ENCODE results near the gene MMRN2. TPM values are rescaled to one million over a fixed set of nuclear protein-coding genes. Genes with fewer than 3 reads are reported as not detected.
"Not testable (repeated sequence)": the region's sequence is repeated elsewhere in the genome, so short reads cannot be mapped to it uniquely, and the experiment has no call there.

MMRN2 gene
- total RNA-seq, 2 donors from 2014 or later: 24.6 to 26.1 TPM

DNA sequence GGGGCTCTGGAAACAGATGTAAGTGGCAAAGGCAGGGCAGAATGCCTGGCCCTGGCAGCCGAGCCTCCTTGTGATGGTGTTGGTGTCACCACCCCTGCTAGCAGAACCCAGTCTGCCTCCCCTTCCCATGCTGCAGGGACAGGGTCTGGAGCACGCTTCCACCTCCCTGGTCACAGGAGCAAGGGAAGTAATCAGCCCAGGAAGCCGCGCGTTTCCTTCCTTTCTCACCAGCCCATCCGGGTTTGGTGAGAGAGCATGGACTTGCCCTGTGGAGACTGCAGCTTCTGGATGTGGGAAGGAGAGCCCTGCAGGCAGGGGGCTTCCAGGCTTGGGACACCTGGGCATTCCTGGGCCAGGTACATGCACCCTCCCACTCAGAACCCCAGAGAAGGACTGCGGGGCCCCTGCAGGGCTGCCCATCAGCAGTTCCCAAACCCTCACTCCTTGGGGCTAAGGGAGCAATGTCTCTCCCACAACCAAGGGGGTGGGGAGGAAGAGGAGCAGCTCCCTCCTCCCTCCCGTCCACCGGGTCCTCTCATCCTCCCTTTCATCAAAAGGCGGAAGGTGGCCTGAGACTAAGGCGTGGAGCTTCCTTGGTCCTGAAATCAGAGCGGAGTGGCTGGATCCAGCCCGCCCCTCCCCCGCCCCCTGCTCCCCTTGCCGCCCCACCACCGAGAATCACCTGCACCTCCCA, 1.8 kb downstream of the MMRN2 start:
- Histone ChIP-seq H3K36me3 (no peaks in the 10 kb centered on the region), H3K4me3 (no peak overlapping the region), H3K27ac (peak overlapping the region; percentile 26 to 45), H3K27me3 (replicated peaks; ENCODE audit: insufficient read depth) (no peaks in the 10 kb centered on the region), H3K9me3 (no peaks in the 10 kb centered on the region), H3K4me1 (replicated peaks) (no peaks in the 10 kb centered on the region)
- intact Hi-C loops (cut with DNase I): no loop called here
- DNase-seq (ENCODE audit: low spot score): no peak
- WGBS: 77% methylated on average over 16 of the region's 16 CpGs
- TF ChIP-seq, protein P1, sequence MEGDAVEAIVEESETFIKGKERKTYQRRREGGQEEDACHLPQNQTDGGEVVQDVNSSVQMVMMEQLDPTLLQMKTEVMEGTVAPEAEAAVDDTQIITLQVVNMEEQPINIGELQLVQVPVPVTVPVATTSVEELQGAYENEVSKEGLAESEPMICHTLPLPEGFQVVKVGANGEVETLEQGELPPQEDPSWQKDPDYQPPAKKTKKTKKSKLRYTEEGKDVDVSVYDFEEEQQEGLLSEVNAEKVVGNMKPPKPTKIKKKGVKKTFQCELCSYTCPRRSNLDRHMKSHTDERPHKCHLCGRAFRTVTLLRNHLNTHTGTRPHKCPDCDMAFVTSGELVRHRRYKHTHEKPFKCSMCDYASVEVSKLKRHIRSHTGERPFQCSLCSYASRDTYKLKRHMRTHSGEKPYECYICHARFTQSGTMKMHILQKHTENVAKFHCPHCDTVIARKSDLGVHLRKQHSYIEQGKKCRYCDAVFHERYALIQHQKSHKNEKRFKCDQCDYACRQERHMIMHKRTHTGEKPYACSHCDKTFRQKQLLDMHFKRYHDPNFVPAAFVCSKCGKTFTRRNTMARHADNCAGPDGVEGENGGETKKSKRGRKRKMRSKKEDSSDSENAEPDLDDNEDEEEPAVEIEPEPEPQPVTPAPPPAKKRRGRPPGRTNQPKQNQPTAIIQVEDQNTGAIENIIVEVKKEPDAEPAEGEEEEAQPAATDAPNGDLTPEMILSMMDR (IDR thresholded peaks at IDR 0.05): no peak
- TF ChIP-seq POLR2A (IDR thresholded peaks at IDR 0.05) (no peak), POLR2AphosphoS5 (IDR thresholded peaks at IDR 0.05) (no peak)

DNA sequence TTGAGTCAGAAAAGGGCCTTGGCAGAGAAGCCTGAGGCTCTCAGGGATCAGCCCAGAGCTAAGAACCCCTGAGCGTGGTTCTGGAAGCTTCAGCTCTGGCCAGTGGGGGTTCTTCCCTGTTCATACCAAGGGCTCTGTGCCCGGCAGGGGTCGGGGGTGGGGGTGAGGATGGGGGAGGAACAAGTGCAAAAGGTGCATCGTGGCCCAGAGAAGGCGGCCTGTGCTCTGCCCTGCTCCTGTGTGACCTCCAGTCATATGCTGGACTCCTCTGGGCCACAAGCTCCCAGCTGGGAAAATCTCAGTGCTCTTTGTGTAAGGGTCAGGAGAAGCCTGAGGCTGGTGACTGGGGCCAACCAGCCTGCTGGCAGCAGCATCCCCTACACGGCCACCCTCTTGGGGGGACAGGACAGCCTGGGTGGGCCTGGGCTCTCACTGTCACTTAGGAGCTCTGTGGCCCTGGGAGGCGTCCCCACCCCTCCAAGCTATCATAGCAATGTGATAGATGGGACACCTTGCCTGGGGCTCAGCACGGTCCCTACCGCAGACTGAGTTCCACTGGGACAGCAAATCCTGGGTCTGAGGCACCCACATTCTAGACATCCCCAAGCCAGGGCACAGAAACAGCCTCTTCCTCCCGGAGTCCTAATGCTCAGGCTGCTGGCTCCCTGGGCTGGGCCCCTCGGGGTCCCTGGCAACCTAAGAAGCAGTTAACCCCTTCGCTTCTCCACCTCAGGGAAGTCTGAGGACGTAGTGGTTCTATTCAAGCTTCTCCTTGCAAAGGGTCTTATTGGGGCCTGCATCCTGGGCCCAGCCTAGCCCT, 2.5 kb downstream of the MMRN2 start:
- intact Hi-C loops (cut with DNase I): no loop called here
- H3K4me3 ChIP-seq: no peak overlapping the region
- DNase-seq (ENCODE audit: low spot score): no peak
- 66% methylated on average over 13 of the region's 13 CpGs for WGBS
- TF ChIP-seq POLR2A (IDR thresholded peaks at IDR 0.05): no peak
- no peaks in the 10 kb centered on the region for H3K4me1 ChIP-seq (replicated peaks)
- H3K27me3 ChIP-seq (replicated peaks; ENCODE audit: insufficient read depth): no peaks in the 10 kb centered on the region
- H3K9me3 ChIP-seq: no peaks in the 10 kb centered on the region
- H3K27ac ChIP-seq: peak overlapping the region; percentile 25 to 45
- no peaks in the 10 kb centered on the region for H3K36me3 ChIP-seq

DNA sequence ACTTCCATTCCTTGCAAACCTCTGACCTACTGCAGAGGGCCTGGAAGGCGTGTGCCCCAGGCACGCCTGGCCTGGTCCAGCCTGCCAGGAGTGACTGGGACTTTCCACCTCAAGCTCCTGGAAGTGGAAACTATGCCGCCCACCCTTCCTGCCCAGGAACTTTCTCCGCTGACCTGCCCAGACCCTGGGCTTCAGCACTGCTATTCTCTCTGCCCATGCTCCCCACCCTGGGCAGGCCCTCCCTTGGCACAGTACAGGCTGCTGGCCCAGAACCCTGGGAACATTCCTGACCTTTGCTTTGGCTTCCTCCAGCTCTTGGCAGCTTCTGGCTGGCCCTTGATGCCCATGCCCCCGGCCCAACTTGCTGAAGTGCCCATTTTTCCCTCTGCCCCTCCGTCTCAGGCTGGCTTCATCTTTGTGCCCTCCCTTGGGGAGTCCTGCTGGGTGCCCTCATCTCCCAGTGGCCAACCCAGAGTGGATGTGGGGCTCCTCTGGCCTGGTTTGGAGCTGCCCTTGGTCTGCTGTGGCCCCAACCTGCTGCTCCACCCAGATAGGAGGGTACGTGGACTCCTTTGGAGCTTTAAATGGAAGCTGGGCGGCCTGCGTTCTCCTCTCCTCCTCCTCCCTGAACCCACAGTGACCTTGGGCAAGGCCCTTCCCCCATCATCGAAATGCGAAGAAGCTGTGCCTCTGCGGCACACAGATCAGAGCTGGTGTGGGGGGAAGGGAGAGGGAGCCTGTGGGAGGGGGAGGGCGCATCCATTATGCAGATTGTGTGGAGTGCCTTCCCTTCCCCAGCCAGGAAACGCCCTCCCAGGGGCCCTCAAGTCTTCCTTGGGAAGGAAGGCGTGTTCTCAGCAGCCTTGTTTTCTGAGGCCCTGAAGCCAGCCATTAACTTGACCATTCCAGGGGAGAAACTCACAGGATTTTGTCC, 3.4 kb downstream of the MMRN2 start:
- intact Hi-C loops (cut with DNase I): no loop called here
- no peak overlapping the region for H3K4me3 ChIP-seq
- no peaks in the 10 kb centered on the region for H3K4me1 ChIP-seq (replicated peaks)
- 58% methylated on average over 15 of the region's 15 CpGs for WGBS
- TF ChIP-seq POLR2AphosphoS5 (IDR thresholded peaks at IDR 0.05) (no peak), POLR2A (IDR thresholded peaks at IDR 0.05) (no peak)
- TF ChIP-seq, protein P1 (IDR thresholded peaks at IDR 0.05): no peak
- H3K36me3 ChIP-seq: no peaks in the 10 kb centered on the region
- peak overlapping the region; percentile 45 for H3K27ac ChIP-seq
- H3K27me3 ChIP-seq (replicated peaks; ENCODE audit: insufficient read depth): no peaks in the 10 kb centered on the region
- DNase-seq (ENCODE audit: low spot score): no peak
- no peaks in the 10 kb centered on the region for H3K9me3 ChIP-seq

DNA sequence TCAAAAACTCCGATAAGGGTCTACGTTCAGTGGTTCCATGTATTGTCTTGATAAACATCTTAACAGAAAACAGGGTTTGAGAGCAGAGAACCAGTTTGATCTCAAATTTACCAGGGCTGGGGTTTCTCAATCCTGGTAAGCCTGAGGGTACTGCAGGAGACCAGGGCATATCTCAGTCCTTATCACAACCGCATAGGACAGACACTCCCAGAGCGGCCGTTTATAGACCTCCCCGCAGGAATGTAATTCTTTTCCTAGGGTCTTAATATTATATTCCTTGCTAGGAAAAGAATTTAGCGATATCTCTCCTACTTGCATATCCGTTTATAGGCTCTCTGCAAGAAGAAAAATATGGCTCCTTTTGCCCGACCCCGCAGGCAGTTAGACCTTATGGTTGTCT, 4.7 kb downstream of the MMRN2 start:
- DNase-seq (ENCODE audit: low spot score); H3K9me3 ChIP-seq; H3K36me3 ChIP-seq; H3K27me3 ChIP-seq (replicated peaks; ENCODE audit: insufficient read depth); H3K27ac ChIP-seq; H3K4me1 ChIP-seq (replicated peaks); intact Hi-C loops (cut with DNase I); H3K4me3 ChIP-seq: not testable (repeated sequence)
- WGBS: 97% methylated on average over 10 of the region's 10 CpGs

DNA sequence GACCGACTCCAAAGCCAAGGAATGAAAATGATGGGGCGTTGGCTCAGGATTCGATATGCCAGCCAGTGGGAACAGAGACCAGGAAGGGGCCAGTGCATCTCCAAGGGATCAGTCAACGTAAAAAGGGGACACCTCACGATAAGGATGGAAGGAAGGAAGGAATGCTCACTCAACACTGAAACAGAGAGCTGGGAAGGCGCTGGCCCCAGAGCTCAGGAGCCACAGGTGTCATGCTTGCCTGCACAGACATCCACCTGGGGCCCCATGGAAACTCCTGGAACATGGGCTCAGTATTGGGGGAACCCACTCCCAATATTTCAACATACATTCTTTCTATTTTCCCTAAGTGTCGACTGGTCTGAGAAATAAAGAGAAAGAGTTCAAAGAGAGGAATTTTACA, 5.3 kb downstream of the MMRN2 start:
- no peaks in the 10 kb centered on the region for H3K27me3 ChIP-seq (replicated peaks; ENCODE audit: insufficient read depth)
- WGBS: 91% methylated on average over 7 of the region's 7 CpGs
- intact Hi-C loops (cut with DNase I): no loop called here
- no peak for DNase-seq (ENCODE audit: low spot score)
- no peaks in the 10 kb centered on the region for H3K4me1 ChIP-seq (replicated peaks)
- TF ChIP-seq POLR2AphosphoS5 (IDR thresholded peaks at IDR 0.05) (no peak), POLR2A (IDR thresholded peaks at IDR 0.05) (no peak)
- TF ChIP-seq, protein P1 (IDR thresholded peaks at IDR 0.05): no peak
- H3K36me3 ChIP-seq: no peaks in the 10 kb centered on the region
- no peak overlapping the region for H3K27ac ChIP-seq
- H3K4me3 ChIP-seq: no peak overlapping the region
- no peaks in the 10 kb centered on the region for H3K9me3 ChIP-seq
